K562 (cell line): ENCODE results near the gene ACOT7. TPM values are rescaled to one million over a fixed set of nuclear protein-coding genes. Genes with fewer than 3 reads are reported as not detected.

Source experiments
- CBFB ChIP-seq: sonication (generic); formaldehyde crosslinking; IDR thresholded peaks from 2 replicates; pipeline ENCODE4 v1.4.0; 2020; ENCODE audit warnings: mild to moderate bottlenecking, missing genetic modification reagents
- CEBPG ChIP-seq, 3 experiments: fragments of 200-800 bp in 1 of 3; sonication (Bioruptor generic) in 1 of 3; sonication (generic) in 1 of 3; formaldehyde crosslinking in 1 of 3; IDR thresholded peaks in 2 of 3; conservative IDR thresholded peaks in 1 of 3; 2 replicates each; pipeline versions ENCODE4 v1.6.1 to v1.8.0; 2016 to 2022; ENCODE audit warnings: missing compliant biosample characterization in 2 of 3, missing genetic modification characterization in 2 of 3, mild to moderate bottlenecking in 1 of 3, missing genetic modification reagents in 1 of 3
- EP300 ChIP-seq: IDR thresholded peaks from 2 replicates; pipeline ENCODE4 v1.6.1; 2012; ENCODE audit warnings: low read length, improper control_type of control experiment
- HNRNPLL ChIP-seq: fragments of 200-400 bp; formaldehyde crosslinking; IDR thresholded peaks from 2 replicates; pipeline ENCODE4 v1.6.1; 2017; ENCODE audit warnings: low read length, low read depth, mild to moderate bottlenecking; ENCODE audit not compliant: poor library complexity, severe bottlenecking
- KLF13 ChIP-seq: fragments of 450-650 bp; IDR thresholded peaks from 2 replicates; pipeline ENCODE4 v1.6.1; 2016; ENCODE audit warnings: missing genetic modification characterization, low read depth, mild to moderate bottlenecking, missing compliant biosample characterization, moderate library complexity, borderline replicate concordance
- LARP7 ChIP-seq: fragments of 450-650 bp; IDR thresholded peaks from 2 replicates; pipeline ENCODE4 v1.6.1; 2016
- MECOM ChIP-seq: fragments of 250-450 bp; sonication (Bioruptor Pico); IDR thresholded peaks from 2 replicates; pipeline ENCODE4 v1.8.0; 2022; ENCODE audit warnings: inconsistent platforms
- MTF1 ChIP-seq: fragments of 250-450 bp; sonication (Bioruptor Pico); IDR thresholded peaks from 2 replicates; pipeline ENCODE4 v1.9.0; 2021; ENCODE audit warnings: moderate library complexity, mild to moderate bottlenecking, inconsistent platforms, borderline replicate concordance
- NELFE ChIP-seq: IDR thresholded peaks from 2 replicates; pipeline ENCODE4 v1.6.1; 2011; ENCODE audit warnings: mild to moderate bottlenecking; ENCODE audit not compliant: insufficient read depth, insufficient read length
- SMAD2 ChIP-seq: fragments of 150-350 bp; IDR thresholded peaks from 2 replicates; pipeline ENCODE4 v1.6.1; 2014; ENCODE audit warnings: low read depth, mild to moderate bottlenecking, low read length
- SUPT5H ChIP-seq: fragments of 450-650 bp; IDR thresholded peaks from 2 replicates; pipeline ENCODE4 v1.6.1; 2016
- polyA plus RNA-seq, 8 experiments: library from polyadenylated mRNA; depleted of rRNA in 4 of 8; stranded (reverse) in 5 of 8; unstranded in 3 of 8; fragments of >200 nt; fragmentation: Nextera tagmentation in 2 of 8; fragmentation: Illumina TruSeq in 1 of 8; extraction: Ambion mirVana in 2 of 8; extraction: Trizol in 1 of 8; gene quantifications; 2 replicates each; pipeline versions ENCODE4 v1.2.1 to v1.2.3, GENCODE V29; 2011 to 2014; ENCODE audit warnings: inconsistent platforms in 1 of 8, missing spikeins in 1 of 8
- total RNA-seq, 7 experiments: library from RNA; depleted of rRNA in 6 of 7; stranded (reverse); fragments of >200 nt in 6 of 7; fragmentation: Illumina TruSeq in 2 of 7; extraction: Trizol in 2 of 7; gene quantifications; 2 replicates each; pipeline versions ENCODE4 v1.2.1 to v1.2.3, GENCODE V29; 2011 to 2021; ENCODE audit warnings: low replicate concordance in 1 of 7
- TF ChIP-seq, protein P1 (sequence below): fragments of 450-650 bp; IDR thresholded peaks from 2 replicates; pipeline ENCODE4 v1.6.1; 2016; ENCODE audit warnings: mild to moderate bottlenecking, moderate library complexity
- TF ChIP-seq, protein P2 (sequence below): sonication (generic); formaldehyde crosslinking; IDR thresholded peaks from 2 replicates; pipeline ENCODE4 v1.8.1; 2022; ENCODE audit warnings: missing genetic modification reagents

The ACOT7 gene
- total and polyA plus RNA-seq, 9 of the 15 experiments (the other 6 are each of a cell fraction or from before 2014, with no cell fraction given), result 7.0 to 92.6 (median 37.2) TPM

DNA sequence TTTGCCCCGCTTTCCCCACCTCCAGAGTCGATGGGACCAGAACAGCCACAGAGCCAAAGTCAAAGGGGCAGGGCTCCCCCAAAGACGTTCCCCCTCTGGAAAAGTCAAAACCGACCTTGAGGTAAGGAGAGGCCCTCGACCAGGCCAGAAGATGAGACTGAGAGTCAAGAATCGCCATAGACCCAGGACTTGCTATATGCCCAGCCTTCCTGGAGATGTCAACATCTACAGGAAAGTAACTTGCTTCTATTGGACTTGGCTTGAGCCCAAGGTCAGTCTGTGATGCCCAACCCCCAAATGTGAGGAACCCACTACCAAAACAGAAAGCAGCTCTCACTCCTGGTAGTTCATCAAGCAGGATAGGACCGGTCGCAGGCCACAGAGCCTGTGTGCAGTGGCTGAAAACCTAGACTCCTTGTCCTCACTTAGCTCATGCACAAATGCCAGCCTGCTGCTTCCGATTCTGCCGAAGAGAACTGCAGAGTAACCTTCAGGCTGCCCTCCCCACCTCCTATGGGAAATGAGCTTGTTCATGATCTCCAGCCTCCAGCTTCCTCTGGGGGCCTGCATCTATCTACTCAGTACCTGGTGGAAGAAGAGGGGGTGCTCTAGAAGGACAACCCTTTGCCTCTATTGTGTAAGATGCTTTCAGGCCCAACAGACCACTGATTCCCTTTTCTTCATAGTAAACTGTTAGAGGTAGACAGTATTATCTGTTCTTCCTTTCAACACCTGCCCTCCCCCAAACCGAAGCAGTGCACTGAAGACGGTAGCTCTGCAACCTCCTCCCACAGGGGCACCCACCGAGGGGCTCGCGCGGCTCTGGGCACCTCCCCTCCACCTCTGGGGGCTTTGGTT is 1.4 kb downstream of the ACOT7 start (continued):
- TF ChIP-seq, protein P1, sequence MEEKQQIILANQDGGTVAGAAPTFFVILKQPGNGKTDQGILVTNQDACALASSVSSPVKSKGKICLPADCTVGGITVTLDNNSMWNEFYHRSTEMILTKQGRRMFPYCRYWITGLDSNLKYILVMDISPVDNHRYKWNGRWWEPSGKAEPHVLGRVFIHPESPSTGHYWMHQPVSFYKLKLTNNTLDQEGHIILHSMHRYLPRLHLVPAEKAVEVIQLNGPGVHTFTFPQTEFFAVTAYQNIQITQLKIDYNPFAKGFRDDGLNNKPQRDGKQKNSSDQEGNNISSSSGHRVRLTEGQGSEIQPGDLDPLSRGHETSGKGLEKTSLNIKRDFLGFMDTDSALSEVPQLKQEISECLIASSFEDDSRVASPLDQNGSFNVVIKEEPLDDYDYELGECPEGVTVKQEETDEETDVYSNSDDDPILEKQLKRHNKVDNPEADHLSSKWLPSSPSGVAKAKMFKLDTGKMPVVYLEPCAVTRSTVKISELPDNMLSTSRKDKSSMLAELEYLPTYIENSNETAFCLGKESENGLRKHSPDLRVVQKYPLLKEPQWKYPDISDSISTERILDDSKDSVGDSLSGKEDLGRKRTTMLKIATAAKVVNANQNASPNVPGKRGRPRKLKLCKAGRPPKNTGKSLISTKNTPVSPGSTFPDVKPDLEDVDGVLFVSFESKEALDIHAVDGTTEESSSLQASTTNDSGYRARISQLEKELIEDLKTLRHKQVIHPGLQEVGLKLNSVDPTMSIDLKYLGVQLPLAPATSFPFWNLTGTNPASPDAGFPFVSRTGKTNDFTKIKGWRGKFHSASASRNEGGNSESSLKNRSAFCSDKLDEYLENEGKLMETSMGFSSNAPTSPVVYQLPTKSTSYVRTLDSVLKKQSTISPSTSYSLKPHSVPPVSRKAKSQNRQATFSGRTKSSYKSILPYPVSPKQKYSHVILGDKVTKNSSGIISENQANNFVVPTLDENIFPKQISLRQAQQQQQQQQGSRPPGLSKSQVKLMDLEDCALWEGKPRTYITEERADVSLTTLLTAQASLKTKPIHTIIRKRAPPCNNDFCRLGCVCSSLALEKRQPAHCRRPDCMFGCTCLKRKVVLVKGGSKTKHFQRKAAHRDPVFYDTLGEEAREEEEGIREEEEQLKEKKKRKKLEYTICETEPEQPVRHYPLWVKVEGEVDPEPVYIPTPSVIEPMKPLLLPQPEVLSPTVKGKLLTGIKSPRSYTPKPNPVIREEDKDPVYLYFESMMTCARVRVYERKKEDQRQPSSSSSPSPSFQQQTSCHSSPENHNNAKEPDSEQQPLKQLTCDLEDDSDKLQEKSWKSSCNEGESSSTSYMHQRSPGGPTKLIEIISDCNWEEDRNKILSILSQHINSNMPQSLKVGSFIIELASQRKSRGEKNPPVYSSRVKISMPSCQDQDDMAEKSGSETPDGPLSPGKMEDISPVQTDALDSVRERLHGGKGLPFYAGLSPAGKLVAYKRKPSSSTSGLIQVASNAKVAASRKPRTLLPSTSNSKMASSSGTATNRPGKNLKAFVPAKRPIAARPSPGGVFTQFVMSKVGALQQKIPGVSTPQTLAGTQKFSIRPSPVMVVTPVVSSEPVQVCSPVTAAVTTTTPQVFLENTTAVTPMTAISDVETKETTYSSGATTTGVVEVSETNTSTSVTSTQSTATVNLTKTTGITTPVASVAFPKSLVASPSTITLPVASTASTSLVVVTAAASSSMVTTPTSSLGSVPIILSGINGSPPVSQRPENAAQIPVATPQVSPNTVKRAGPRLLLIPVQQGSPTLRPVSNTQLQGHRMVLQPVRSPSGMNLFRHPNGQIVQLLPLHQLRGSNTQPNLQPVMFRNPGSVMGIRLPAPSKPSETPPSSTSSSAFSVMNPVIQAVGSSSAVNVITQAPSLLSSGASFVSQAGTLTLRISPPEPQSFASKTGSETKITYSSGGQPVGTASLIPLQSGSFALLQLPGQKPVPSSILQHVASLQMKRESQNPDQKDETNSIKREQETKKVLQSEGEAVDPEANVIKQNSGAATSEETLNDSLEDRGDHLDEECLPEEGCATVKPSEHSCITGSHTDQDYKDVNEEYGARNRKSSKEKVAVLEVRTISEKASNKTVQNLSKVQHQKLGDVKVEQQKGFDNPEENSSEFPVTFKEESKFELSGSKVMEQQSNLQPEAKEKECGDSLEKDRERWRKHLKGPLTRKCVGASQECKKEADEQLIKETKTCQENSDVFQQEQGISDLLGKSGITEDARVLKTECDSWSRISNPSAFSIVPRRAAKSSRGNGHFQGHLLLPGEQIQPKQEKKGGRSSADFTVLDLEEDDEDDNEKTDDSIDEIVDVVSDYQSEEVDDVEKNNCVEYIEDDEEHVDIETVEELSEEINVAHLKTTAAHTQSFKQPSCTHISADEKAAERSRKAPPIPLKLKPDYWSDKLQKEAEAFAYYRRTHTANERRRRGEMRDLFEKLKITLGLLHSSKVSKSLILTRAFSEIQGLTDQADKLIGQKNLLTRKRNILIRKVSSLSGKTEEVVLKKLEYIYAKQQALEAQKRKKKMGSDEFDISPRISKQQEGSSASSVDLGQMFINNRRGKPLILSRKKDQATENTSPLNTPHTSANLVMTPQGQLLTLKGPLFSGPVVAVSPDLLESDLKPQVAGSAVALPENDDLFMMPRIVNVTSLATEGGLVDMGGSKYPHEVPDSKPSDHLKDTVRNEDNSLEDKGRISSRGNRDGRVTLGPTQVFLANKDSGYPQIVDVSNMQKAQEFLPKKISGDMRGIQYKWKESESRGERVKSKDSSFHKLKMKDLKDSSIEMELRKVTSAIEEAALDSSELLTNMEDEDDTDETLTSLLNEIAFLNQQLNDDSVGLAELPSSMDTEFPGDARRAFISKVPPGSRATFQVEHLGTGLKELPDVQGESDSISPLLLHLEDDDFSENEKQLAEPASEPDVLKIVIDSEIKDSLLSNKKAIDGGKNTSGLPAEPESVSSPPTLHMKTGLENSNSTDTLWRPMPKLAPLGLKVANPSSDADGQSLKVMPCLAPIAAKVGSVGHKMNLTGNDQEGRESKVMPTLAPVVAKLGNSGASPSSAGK, result no peak
- TF ChIP-seq CBFB (no peak), MECOM (CRISPR knock-in tag) (no peak), HNRNPLL (peak; percentile 9), SMAD2 (no peak), MTF1 (no peak), CEBPG (CRISPR knock-in tag; IDR thresholded peaks at IDR 0.05) (peak; percentile 53; the same call in 1 of the 2 replicates), CEBPG (tag; conservative IDR thresholded peaks at IDR 0.05 in 1 of 2, IDR thresholded peaks at IDR 0.05 in 1 of 2) (no peak), KLF13 (tag) (no peak), NELFE (no peak), LARP7 (no peak), SUPT5H (no peak), EP300 (no peak)
- TF ChIP-seq, protein P2, sequence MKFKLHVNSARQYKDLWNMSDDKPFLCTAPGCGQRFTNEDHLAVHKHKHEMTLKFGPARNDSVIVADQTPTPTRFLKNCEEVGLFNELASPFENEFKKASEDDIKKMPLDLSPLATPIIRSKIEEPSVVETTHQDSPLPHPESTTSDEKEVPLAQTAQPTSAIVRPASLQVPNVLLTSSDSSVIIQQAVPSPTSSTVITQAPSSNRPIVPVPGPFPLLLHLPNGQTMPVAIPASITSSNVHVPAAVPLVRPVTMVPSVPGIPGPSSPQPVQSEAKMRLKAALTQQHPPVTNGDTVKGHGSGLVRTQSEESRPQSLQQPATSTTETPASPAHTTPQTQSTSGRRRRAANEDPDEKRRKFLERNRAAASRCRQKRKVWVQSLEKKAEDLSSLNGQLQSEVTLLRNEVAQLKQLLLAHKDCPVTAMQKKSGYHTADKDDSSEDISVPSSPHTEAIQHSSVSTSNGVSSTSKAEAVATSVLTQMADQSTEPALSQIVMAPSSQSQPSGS (CRISPR knock-in tag), result no peak
